Neuron (in vitro differentiated cells): ENCODE results near the gene KAT7.
"Not testable (repeated sequence)": the region's sequence is repeated elsewhere in the genome, so short reads cannot be mapped to it uniquely, and the experiment has no call there.

Source experiments
- H2AFZ ChIP-seq: one replicate; pipeline ENCODE4 v1.6.1; 2013; ENCODE audit warnings: low read depth, mild to moderate bottlenecking, inconsistent platforms, low read length, moderate library complexity
- H3K27me3 ChIP-seq: one replicate; pipeline ENCODE4 v1.6.1; 2013; ENCODE audit warnings: low read length; ENCODE audit not compliant: insufficient read depth
- H3K36me3 ChIP-seq: one replicate; pipeline ENCODE4 v1.6.1; 2013; ENCODE audit warnings: low read length; ENCODE audit not compliant: insufficient read depth
- H3K4me1 ChIP-seq: one replicate; pipeline ENCODE4 v1.6.1; 2013; ENCODE audit warnings: low read length; ENCODE audit not compliant: insufficient read depth
- H3K4me3 ChIP-seq: 2 replicates; pipeline ENCODE4 v1.5.1; 2013; ENCODE audit warnings: mild to moderate bottlenecking, low read length, moderate library complexity
- H3K9me3 ChIP-seq: one replicate; pipeline ENCODE4 v1.6.1; 2013; ENCODE audit warnings: low read length

Gene KAT7

DNA sequence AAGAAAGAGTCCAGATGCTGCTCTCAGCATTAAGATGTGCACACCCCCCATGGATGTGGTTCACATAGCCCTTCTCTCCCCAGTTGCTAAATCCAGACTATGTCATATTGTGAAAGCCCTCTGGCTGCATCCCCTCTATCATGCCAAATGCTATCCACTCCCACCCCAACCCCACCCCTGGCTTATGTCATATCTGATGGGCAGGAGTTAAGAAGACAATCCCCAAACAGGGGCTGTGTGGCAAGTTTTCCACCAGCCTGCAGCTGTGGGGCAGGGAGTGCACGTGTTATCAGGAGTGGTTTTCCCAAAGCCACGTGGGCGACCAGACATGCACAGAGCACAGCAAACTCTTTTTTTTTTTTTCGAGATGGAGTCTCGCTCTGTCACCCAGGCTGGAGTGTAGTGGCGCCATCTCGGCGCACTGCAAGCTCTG, 34.5 kb upstream of the KAT7 start:
- H3K9me3 ChIP-seq: no peaks in the 10 kb centered on the region

DNA sequence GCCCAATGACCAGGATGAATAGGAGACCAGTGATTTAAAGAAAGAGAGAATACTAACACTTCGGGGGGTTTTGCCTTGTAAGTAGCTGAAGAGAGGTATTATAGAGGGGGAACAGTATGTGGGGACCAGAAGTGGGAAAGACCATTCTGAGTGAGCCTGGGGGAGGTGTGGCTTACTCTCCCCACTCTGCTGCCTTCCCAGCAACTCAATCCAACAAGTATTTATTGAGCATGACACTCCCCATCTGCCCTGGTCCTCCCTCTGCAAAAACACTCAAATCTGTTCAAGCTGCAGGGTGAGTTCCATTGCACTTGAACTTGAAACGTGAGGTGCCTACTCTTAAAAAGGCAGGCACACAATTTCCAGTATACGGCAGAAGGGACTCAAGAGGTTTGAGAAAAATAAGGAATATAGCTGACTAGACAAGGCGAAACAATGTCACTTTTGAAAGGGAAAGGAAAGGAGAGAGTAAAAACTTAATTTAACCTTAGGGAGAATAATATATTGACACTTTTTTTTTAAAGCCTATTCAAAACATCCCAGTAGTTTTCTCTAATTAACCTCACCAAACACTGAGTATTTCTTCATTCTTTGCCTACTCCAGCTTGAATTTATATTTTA, 32.7 kb upstream of the KAT7 start:
- no peaks in the 10 kb centered on the region for H3K9me3 ChIP-seq
- no peaks in the 10 kb centered on the region for H3K4me1 ChIP-seq
- H3K4me3 ChIP-seq: no peak overlapping the region
- no peaks in the 10 kb centered on the region for H3K36me3 ChIP-seq
- H2AFZ ChIP-seq: no peak overlapping the region
- H3K27me3 ChIP-seq: no peaks in the 10 kb centered on the region

More for the DNA sequence above, 34.5 kb upstream of the KAT7 start:
- Histone ChIP-seq H3K27me3 (no peaks in the 10 kb centered on the region), H3K4me1 (no peaks in the 10 kb centered on the region), H3K36me3 (peaks cover 5% of the 10 kb centered on the region), H3K4me3 (no peak overlapping the region), H2AFZ (no peak overlapping the region)

DNA sequence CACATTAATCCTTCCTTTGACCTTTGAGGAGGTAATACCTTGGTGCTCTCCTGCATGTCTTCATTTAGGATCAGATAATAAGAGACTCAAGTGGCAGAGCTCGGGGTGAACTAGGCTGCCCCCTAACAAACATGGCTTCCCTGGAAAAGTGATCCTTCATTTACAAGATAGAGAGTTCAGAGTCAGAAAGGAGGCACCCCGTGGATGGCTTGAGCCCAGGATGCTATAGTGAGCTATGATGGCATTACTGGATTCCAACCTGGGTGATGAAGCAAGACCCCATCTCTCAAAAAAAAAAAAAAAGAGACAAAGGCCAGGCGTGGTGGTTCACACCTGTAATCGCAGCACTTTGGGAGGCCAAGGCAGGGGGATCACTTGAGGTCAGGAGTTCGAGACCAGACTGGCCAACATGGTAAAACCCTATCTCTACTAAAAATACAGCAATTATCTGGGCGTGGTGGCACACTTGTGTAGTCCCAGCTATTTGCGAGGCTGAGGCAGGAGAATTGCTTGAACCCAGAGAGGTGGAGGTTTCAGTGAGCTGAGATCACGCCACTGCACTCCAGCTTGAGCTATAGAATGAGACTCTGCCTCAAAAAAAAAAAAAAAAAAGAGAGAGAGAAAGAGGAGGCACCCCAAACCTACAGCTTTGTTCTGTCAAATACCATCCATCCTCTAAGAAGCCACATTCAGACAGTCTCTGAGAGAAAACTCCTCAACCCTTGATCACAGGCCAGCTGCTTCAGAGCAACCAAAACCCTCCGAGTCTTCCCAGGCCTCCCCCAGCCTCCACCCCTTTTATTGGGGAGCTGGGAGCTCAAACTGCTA, 31.9 kb upstream of the KAT7 start:
- Histone ChIP-seq H2AFZ (no peak overlapping the region), H3K27me3 (no peaks in the 10 kb centered on the region), H3K36me3 (no peaks in the 10 kb centered on the region), H3K9me3 (no peaks in the 10 kb centered on the region), H3K4me3 (no peak overlapping the region), H3K4me1 (no peaks in the 10 kb centered on the region)

DNA sequence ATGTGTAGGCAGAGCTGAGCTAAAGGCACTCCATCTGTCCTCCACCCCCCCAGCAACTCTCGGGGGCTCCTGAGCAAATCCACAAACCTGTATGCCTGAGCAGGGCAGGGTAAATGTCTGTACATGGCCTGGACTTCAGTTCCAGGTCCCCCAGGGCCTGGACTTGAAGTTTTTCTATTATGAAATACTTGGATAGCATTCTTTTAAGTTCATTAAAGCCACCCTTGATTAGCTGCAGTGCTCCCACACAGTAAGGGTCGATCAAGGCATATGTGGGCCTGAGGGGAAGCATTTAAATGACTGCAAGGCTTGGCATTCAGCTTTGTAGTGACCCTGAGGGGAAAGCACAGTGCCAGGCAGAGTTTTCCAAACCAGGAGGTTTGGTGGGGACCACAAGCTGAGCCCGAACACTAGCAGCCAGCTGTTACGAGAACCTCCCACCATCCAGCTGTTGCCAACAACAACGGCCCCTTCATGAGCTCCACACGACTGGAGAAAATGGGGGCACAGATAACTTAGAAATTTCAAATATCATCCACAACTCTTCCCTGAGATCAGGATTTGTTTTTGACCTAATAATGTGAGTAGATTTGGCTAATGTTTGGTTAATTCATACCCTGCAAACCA, 31.2 kb upstream of the KAT7 start:
- Histone ChIP-seq H3K9me3 (no peaks in the 10 kb centered on the region), H3K4me1 (peaks cover 3% of the 10 kb centered on the region), H3K4me3 (no peak overlapping the region), H2AFZ (no peak overlapping the region), H3K27me3 (no peaks in the 10 kb centered on the region), H3K36me3 (no peaks in the 10 kb centered on the region)

DNA sequence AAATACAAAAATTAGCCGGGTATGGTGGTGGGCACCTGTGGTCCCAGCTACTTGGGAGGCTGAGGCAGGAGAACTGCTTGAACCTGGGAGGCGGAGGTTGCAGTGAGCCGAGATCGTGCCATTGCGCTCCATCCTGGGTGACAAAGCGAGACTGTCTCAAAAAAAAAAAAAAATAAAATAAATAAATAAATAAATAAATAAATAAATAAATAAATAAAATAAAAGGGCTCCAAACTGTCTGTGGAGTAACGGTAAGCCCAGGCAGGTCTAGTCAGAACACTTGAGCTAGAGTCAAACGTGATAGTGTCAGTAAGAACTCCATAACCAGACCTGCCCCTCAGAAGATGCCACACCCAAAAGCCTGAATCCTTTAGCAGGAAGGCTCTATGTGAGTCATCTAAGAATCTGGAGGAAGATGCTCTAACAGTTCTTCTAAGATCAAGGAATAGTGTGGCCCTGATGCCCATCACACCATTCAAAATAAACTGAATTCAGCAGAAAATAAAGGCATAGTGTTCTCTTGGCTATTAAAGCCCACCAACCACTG, 29.9 kb upstream of the KAT7 start:
- peaks cover 13% of the 10 kb centered on the region for H3K4me1 ChIP-seq
- not testable (repeated sequence) for H3K9me3 ChIP-seq, H2AFZ ChIP-seq, H3K4me3 ChIP-seq, H3K36me3 ChIP-seq, H3K27me3 ChIP-seq

DNA sequence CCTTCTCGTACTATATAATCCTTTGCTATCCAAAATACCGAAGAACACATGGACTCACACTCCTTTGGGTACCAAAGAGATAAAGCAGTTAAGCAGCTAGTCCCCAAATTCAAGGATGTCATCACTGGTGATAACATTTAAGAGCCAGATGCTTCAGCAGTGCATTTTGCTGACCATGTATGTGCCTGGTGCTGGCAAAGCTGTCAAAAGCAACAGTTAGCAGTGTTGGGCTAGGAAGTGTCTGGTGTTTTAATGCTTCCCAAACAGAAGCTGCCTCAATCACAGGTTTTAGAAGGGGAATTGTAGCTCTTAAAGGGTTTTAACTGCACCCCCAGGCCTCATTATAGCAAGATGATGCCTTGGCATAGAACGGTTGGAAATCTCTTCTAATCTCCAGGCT, 29.3 kb upstream of the KAT7 start:
- H3K9me3 ChIP-seq: no peaks in the 10 kb centered on the region
- no peaks in the 10 kb centered on the region for H3K27me3 ChIP-seq
- H3K4me3 ChIP-seq: no peak overlapping the region
- no peaks in the 10 kb centered on the region for H3K36me3 ChIP-seq
- no peak overlapping the region for H2AFZ ChIP-seq
- H3K4me1 ChIP-seq: peaks cover 13% of the 10 kb centered on the region

DNA sequence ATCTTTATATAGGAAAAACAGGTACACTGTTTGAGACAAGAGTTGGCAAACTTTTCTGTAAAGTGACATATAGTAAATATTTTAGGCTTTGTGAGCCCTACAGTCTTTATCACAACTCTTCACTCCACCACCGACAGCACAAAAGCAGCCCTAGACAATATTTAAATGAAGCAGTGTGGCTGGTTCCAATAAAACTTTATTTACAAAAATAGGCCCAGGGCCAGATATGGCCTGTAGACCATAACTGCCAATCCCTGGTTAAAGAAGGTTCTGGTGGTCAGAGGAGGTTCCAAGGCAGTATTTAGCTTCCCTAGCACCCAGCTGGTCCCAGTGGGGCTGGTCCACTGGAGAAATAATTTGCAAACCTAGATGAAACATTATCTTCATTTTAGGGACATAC, 28.2 kb upstream of the KAT7 start:
- no peak overlapping the region for H2AFZ ChIP-seq
- no peaks in the 10 kb centered on the region for H3K36me3 ChIP-seq
- no peak overlapping the region for H3K4me3 ChIP-seq
- H3K9me3 ChIP-seq: no peaks in the 10 kb centered on the region
- no peaks in the 10 kb centered on the region for H3K27me3 ChIP-seq
- peaks cover 18% of the 10 kb centered on the region for H3K4me1 ChIP-seq

DNA sequence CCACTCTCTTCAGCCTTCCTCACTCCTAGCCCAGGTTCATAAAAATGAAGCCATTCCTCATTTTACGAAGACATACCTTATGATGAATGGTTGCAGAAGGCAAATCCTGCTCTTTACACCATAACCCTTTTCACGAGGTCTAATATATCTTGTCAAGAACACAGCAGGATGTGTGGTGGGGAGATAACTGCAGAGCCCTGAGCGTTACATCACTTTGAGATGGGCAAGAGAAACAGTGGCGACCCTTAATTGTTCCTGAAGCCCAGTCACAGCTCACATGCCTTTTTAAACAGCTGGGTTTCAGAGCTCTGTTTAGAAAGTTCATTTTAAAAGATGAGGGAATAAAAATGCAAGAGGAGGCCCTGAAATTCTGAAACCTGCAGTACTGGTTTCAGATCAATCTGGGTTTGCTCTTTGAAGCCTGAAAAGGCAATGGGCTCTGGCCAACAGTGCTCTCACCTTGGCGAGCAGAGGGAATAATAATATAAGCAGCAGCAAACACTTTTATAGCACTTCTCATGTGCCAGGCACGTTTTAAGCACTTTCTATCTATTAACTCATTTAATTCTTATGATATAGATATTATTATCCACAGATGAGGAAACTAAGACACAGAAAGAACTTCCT, 27.4 kb upstream of the KAT7 start:
- H3K36me3 ChIP-seq: no peaks in the 10 kb centered on the region
- H3K4me1 ChIP-seq: peaks cover 18% of the 10 kb centered on the region
- no peaks in the 10 kb centered on the region for H3K27me3 ChIP-seq
- no peaks in the 10 kb centered on the region for H3K9me3 ChIP-seq
- H3K4me3 ChIP-seq: no peak overlapping the region
- no peak overlapping the region for H2AFZ ChIP-seq

DNA sequence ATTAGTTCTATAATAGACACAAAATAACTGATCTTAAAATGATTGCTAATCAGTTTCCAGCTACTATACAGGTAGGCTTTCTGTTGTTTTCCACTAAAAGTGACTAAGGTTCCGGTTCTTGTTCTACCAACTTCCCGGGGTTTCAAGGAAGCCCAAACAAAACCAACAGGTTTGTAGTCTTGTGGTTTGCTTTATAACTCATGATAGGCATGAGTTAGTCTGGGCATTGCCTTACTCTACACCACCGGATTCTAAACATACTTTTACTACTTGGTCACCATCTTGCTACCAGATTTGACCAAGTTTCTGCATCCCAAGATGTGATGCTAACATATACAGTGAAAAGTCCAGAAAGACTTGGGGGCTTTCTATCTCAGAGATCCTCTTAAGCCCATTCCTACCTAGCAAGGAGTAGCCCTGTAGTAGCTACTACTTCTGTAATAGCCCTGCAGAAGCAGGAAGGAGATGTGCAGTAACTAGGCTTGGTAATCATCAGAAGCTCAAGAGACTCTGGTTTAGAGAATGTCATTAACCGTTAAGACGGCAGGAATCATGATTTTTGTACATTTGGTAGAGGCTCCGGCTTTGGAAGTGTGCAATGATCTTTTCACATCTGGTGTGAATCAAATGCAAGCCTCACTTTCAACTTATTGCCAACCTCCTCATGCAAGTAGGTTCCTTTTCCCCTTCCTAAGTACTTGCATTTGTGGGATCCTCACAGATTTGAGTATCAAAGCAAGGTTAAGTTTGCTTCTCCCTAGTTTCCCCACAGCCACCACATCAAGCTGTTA, 26.1 kb upstream of the KAT7 start:
- Histone ChIP-seq H2AFZ (no peak overlapping the region), H3K27me3 (peaks cover 7% of the 10 kb centered on the region), H3K9me3 (no peaks in the 10 kb centered on the region), H3K36me3 (no peaks in the 10 kb centered on the region), H3K4me1 (peaks cover 18% of the 10 kb centered on the region), H3K4me3 (peak overlapping the region; percentile 92)

DNA sequence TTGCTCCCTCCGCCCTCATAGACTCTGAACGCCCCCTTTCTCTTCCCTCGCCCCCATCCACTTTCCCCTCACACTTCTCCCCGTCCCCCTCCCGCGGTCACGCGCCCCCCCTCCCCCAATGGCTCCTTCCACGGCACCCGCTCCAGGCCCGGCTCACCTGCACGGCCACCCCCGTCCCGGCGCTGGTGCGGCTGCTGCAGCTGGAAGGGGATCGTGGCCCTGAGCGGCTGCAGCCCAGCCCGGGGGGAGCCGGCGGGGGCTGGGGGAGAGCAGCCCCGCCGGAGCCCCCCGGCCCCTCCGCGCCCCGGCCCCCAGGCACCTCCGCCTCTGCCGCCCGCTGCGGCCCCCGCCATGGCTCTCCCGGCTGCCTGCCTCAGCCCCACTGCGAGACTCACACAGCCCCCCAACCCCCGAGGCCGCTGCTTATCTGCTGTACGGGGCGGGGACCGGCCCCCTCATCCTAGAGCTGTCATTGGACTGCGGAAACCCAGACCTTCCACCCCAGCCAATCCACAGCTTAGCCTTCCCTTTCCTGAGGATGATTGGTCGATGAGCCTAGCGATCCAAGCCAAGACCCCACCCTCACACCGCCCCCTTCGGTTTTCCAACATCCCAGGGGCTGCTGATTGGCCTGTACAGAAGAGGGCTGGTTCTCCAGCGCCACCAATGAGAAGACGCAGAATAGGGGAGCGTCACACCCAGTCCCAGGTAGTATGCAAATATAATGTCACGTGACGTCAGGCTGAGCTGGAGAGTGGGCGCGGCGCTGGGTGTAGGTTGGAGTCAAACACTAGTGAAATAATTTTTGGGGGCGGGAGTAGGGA, 24.5 kb upstream of the KAT7 start, which contains the start of gene FAM117A:
FAM117A (minus strand) TSS at position 397 of the 824 bp plus-strand sequence; CDS start at position 353, 44 bp downstream.
- no peaks in the 10 kb centered on the region for H3K9me3 ChIP-seq
- H3K27me3 ChIP-seq: peaks cover 7% of the 10 kb centered on the region
- H3K4me1 ChIP-seq: peaks cover 18% of the 10 kb centered on the region
- H3K4me3 ChIP-seq: peak within 1 kb of the TSS; percentile 92
- H2AFZ ChIP-seq: peak within 1 kb of the TSS; percentile 48
- H3K36me3 ChIP-seq: no peaks in the 10 kb centered on the region

DNA sequence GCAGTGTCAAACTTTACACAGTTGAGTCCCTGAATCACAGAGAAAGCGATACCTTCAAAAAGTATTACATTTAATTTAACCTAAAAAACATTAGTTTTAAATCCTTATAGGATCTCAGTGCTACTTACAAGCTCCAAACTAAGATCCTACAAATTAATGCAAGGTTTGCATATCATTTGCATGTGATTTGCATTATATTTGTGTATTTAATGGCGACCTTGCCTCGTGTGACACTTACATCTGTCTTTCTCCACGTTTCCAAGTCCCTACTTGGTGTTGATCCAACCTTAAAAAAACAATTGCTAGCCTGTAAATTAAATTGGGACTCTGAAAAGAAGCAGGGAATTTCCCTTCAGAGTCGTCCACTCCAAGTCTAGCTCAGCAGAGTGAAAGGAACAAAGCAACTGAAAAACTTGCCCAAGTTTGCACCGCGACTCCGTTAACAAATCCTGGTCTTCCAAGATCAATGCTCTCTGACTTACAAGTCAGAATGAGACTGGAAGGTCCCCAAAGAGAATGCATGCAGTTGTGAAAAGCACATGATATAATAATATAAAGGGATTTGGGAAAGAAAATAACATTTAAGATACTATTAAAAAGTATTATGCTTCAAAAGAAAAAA, 23.8 kb upstream of the KAT7 start:
- peak overlapping the region; percentile 92 for H3K4me3 ChIP-seq
- H2AFZ ChIP-seq: peak overlapping the region; percentile 48
- peaks cover 18% of the 10 kb centered on the region for H3K4me1 ChIP-seq
- peaks cover 7% of the 10 kb centered on the region for H3K27me3 ChIP-seq
- no peaks in the 10 kb centered on the region for H3K9me3 ChIP-seq
- H3K36me3 ChIP-seq: no peaks in the 10 kb centered on the region
